IMR-90 (cell line): Measurements from ENCODE around the gene FNIP1. TPM values are rescaled to one million over a fixed set of nuclear protein-coding genes. Genes with fewer than 3 reads are reported as not detected.

Source experiments
- ATAC-seq: fragments of 200-7000 bp; cut with Tn5 transposase; 2 replicates; pipeline ENCODE4 v1.9.1; 2020; ENCODE audit warnings: low read depth, mild to moderate bottlenecking, moderate library complexity
- BruUV-seq: library from RNA; stranded (reverse); fragments of 400-500 nt; replicated peaks from 2 replicates; lab custom pipeline; 2021; lab: Mats Ljungman, UMichigan
- CTCF ChIA-PET: fragments of 300-600 bp; formaldehyde crosslinking; extraction: SDS; loops from one replicate; lab custom pipeline; 2021; ENCODE audit warnings: antibody characterized with exemption; lab: Yijun Ruan, JAX
- POLR2A ChIA-PET: fragments of 300-600 bp; sonication (Branson Sonifier 250); formaldehyde crosslinking; loops from one replicate; lab custom pipeline; 2022; ENCODE audit warnings: antibody characterized with exemption; ENCODE audit not compliant: unreplicated experiment; lab: Charles Lee
- DNase-seq: peaks from one replicate; pipeline ENCODE4 v3.0.0; 2013
- H2AFZ ChIP-seq: replicated peaks from 2 replicates; pipeline ENCODE3; 2013; ENCODE audit warnings: low read length, mild to moderate bottlenecking; ENCODE audit not compliant: poor library complexity
- H2AK5ac ChIP-seq: 2 replicates; pipeline ENCODE4 v1.6.1; 2013; ENCODE audit warnings: low read depth, low read length, inconsistent platforms
- H2AK9ac ChIP-seq: replicated peaks from 2 replicates; pipeline ENCODE3; 2013; ENCODE audit warnings: mild to moderate bottlenecking, low read depth, low read length, moderate library complexity; ENCODE audit not compliant: poor library complexity
- H2BK120ac ChIP-seq: 2 replicates; pipeline ENCODE4 v1.6.1; 2013; ENCODE audit warnings: low read depth, low read length, inconsistent platforms
- H2BK15ac ChIP-seq: 3 replicates; pipeline ENCODE4 v1.6.1; 2013; ENCODE audit warnings: low read depth, low read length, inconsistent platforms
- H2BK20ac ChIP-seq: 2 replicates; pipeline ENCODE4 v1.6.1; 2013; ENCODE audit warnings: low read depth, mild to moderate bottlenecking, inconsistent platforms, low read length, moderate library complexity
- H2BK5ac ChIP-seq: 2 replicates; pipeline ENCODE4 v1.6.1; 2013; ENCODE audit warnings: mild to moderate bottlenecking, low read depth, low read length, inconsistent platforms; ENCODE audit not compliant: poor library complexity, severe bottlenecking
- H3K14ac ChIP-seq: replicated peaks from 2 replicates; pipeline ENCODE4 v1.6.1; 2013; ENCODE audit warnings: low read depth, low read length, inconsistent platforms
- H3K18ac ChIP-seq: 2 replicates; pipeline ENCODE4 v1.6.1; 2013; ENCODE audit warnings: low read depth, low read length, control low read depth
- H3K23ac ChIP-seq: 2 replicates; pipeline ENCODE4 v1.6.1; 2013; ENCODE audit warnings: low read depth, low read length, inconsistent platforms
- H3K27ac ChIP-seq: 2 replicates; pipeline ENCODE4 v1.5.1; 2013; ENCODE audit warnings: mild to moderate bottlenecking, control low read depth, low read length; ENCODE audit not compliant: insufficient read depth
- H3K27me3 ChIP-seq: 2 replicates; pipeline ENCODE4 v1.6.1; 2013; ENCODE audit warnings: low read length; ENCODE audit not compliant: control insufficient read depth, insufficient read depth
- H3K36me3 ChIP-seq: 2 replicates; pipeline ENCODE4 v1.6.1; 2013; ENCODE audit warnings: low read length, mixed read lengths; ENCODE audit not compliant: control insufficient read depth, insufficient read depth
- H3K4ac ChIP-seq: 2 replicates; pipeline ENCODE4 v1.6.1; 2013; ENCODE audit warnings: low read depth, low read length, inconsistent platforms
- H3K4me1 ChIP-seq: 2 replicates; pipeline ENCODE4 v1.6.1; 2013; ENCODE audit warnings: low read length, mixed read lengths; ENCODE audit not compliant: control insufficient read depth, insufficient read depth
- H3K4me2 ChIP-seq: 2 replicates; pipeline ENCODE4 v1.6.1; 2013; ENCODE audit warnings: low read depth, mild to moderate bottlenecking, control low read depth, low read length, moderate library complexity
- H3K4me3 ChIP-seq: 2 replicates; pipeline ENCODE4 v1.5.1; 2013; ENCODE audit warnings: low read depth, mild to moderate bottlenecking, control low read depth, low read length, moderate library complexity; ENCODE audit not compliant: insufficient read depth
- H3K56ac ChIP-seq: 2 replicates; pipeline ENCODE4 v1.6.1; 2013; ENCODE audit warnings: low read length, inconsistent platforms; ENCODE audit not compliant: insufficient read depth; ENCODE audit errors: extremely low read depth
- H3K79me1 ChIP-seq, 2 experiments: 2 replicates each; pipeline ENCODE4 v1.6.1; 2013; ENCODE audit warnings: low read length in 2 of 2, inconsistent platforms in 1 of 2, low read depth in 1 of 2
- H3K9ac ChIP-seq: 2 replicates; pipeline ENCODE4 v1.6.1; 2013; ENCODE audit warnings: low read depth, low read length, control low read depth
- H3K9me1 ChIP-seq: 2 replicates; pipeline ENCODE4 v1.6.1; 2013; ENCODE audit warnings: low read length, inconsistent platforms; ENCODE audit not compliant: insufficient read depth
- H3K9me3 ChIP-seq: 2 replicates; pipeline ENCODE4 v1.6.1; 2013; ENCODE audit warnings: low read length; ENCODE audit not compliant: control insufficient read depth, insufficient read depth
- H4K20me1 ChIP-seq: 2 replicates; pipeline ENCODE4 v1.6.1; 2013; ENCODE audit warnings: low read length, inconsistent platforms; ENCODE audit not compliant: insufficient read depth
- H4K5ac ChIP-seq: 2 replicates; pipeline ENCODE4 v1.6.1; 2013; ENCODE audit warnings: mild to moderate bottlenecking, low read depth, low read length, control low read depth
- H4K8ac ChIP-seq, 2 experiments: 2 replicates each; pipeline ENCODE4 v1.6.1; 2013; ENCODE audit warnings: low read depth in 2 of 2, low read length in 2 of 2, control low read depth in 1 of 2, inconsistent platforms in 1 of 2
- H4K91ac ChIP-seq: 2 replicates; pipeline ENCODE4 v1.6.1; 2013; ENCODE audit warnings: low read depth, low read length, inconsistent platforms; ENCODE audit not compliant: insufficient read depth
- BHLHE40 ChIP-seq: fragments of 150-350 bp; IDR thresholded peaks from 2 replicates; pipeline ENCODE4 v1.6.1; 2016; ENCODE audit warnings: mild to moderate bottlenecking, low read depth, low read length
- CEBPB ChIP-seq: IDR thresholded peaks from 2 replicates; pipeline ENCODE4 v1.6.1; 2012; ENCODE audit warnings: low read depth, low read length, improper control_type of control experiment
- CHD1 ChIP-seq: IDR thresholded peaks from 2 replicates; pipeline ENCODE4 v1.6.1; 2012; ENCODE audit warnings: low read depth, low read length, improper control_type of control experiment
- FOS ChIP-seq: fragments of 150-350 bp; IDR thresholded peaks from 2 replicates; pipeline ENCODE4 v1.6.1; 2016; ENCODE audit warnings: low read depth, low read length
- MAFK ChIP-seq: IDR thresholded peaks from 2 replicates; pipeline ENCODE4 v1.6.1; 2012; ENCODE audit warnings: low read depth, low read length, improper control_type of control experiment
- MAZ ChIP-seq: IDR thresholded peaks from 2 replicates; pipeline ENCODE4 v1.6.1; 2012; ENCODE audit warnings: low read depth, mild to moderate bottlenecking, low read length, improper control_type of control experiment, moderate library complexity, borderline replicate concordance
- MXI1 ChIP-seq: IDR thresholded peaks from 2 replicates; pipeline ENCODE4 v1.6.1; 2012; ENCODE audit warnings: low read depth, mild to moderate bottlenecking, low read length, moderate library complexity, borderline replicate concordance
- NFE2L2 ChIP-seq: fragments of 150-350 bp; IDR thresholded peaks from 2 replicates; pipeline ENCODE4 v1.6.1; 2016; ENCODE audit warnings: low read depth, mild to moderate bottlenecking, low read length
- POLR2A ChIP-seq: IDR thresholded peaks from 2 replicates; pipeline ENCODE4 v1.6.1; 2012; ENCODE audit warnings: mild to moderate bottlenecking, low read depth, low read length
- RAD21 ChIP-seq: IDR thresholded peaks from 2 replicates; pipeline ENCODE4 v1.6.1; 2012; ENCODE audit warnings: low read length, improper control_type of control experiment
- RCOR1 ChIP-seq: IDR thresholded peaks from 2 replicates; pipeline ENCODE4 v1.6.1; 2012; ENCODE audit warnings: mild to moderate bottlenecking, low read length, improper control_type of control experiment; ENCODE audit not compliant: insufficient replicate concordance
- RFX5 ChIP-seq: IDR thresholded peaks from 2 replicates; pipeline ENCODE4 v1.8.0; 2012; ENCODE audit warnings: low read depth, mild to moderate bottlenecking, low read length, moderate library complexity
- SMC3 ChIP-seq: fragments of 150-350 bp; IDR thresholded peaks from 2 replicates; pipeline ENCODE4 v1.6.1; 2016; ENCODE audit warnings: low read depth, mild to moderate bottlenecking, antibody characterized with exemption, low read length, moderate library complexity
- WGBS, 2 experiments: methylation state at CpG; one replicate each; pipeline versions ENCODE4 v1.1.5 to v1.1.7; 2013; ENCODE audit warnings: missing lambda C conversion rate in 2 of 2; ENCODE audit not compliant: insufficient read length in 1 of 2; ENCODE audit errors: extremely low coverage in 2 of 2; 5-methylcytosine and 5-hydroxymethylcytosine counted together
- dilution Hi-C: fragments of 300-500 bp; cut with HindIII; formaldehyde crosslinking; loops from one replicate; pipeline ENCODE4 v1.14.3; 2018; ENCODE audit warnings: low sequenced_read_pairs; ENCODE audit not compliant: unreplicated experiment
- in situ Hi-C: fragments of 300-500 bp; cut with MboI; formaldehyde crosslinking; loops from 3 replicates; pipeline ENCODE4 v1.14.3; 2019; ENCODE audit warnings: low sequenced_read_pairs, inconsistent platforms, mixed read lengths
- intact Hi-C: fragments of 100-400 bp; cut with micrococcal nuclease; formaldehyde crosslinking; loops from 2 replicates; pipeline ENCODE4 v1.10.0; 2022
- polyA plus RNA-seq, 3 experiments: library from polyadenylated mRNA; depleted of rRNA; stranded (reverse); fragments of >200 nt; gene quantifications; 2 replicates each; pipeline ENCODE4 v1.2.3, GENCODE V29; 2012; ENCODE audit warnings: low replicate concordance in 1 of 3
- total RNA-seq: library from RNA; depleted of rRNA; stranded (reverse); fragments of >200 nt; gene quantifications from 2 replicates; pipeline ENCODE4 v1.2.3, GENCODE V29; 2012
- TF ChIP-seq, protein P1 (sequence below): fragments of 150-350 bp; IDR thresholded peaks from 2 replicates; pipeline ENCODE4 v1.6.1; 2016; ENCODE audit warnings: low read depth, mild to moderate bottlenecking, low read length, moderate library complexity, borderline replicate concordance
- TF ChIP-seq, protein P2 (sequence below): fragments of 150-350 bp; IDR thresholded peaks from 2 replicates; pipeline ENCODE4 v1.6.1; 2017; ENCODE audit warnings: mild to moderate bottlenecking, antibody characterized with exemption, low read length, low read depth
- TF ChIP-seq, protein P3 (sequence below): conservative IDR thresholded peaks from 2 replicates; pipeline ENCODE4 v1.5.1; 2012; ENCODE audit warnings: mild to moderate bottlenecking, low read depth, low read length, improper control_type of control experiment

Gene FNIP1
- total and polyA plus RNA-seq, 2 of the 4 experiments (the other 2 are of a cell fraction): 5.6 to 34.1 TPM

DNA sequence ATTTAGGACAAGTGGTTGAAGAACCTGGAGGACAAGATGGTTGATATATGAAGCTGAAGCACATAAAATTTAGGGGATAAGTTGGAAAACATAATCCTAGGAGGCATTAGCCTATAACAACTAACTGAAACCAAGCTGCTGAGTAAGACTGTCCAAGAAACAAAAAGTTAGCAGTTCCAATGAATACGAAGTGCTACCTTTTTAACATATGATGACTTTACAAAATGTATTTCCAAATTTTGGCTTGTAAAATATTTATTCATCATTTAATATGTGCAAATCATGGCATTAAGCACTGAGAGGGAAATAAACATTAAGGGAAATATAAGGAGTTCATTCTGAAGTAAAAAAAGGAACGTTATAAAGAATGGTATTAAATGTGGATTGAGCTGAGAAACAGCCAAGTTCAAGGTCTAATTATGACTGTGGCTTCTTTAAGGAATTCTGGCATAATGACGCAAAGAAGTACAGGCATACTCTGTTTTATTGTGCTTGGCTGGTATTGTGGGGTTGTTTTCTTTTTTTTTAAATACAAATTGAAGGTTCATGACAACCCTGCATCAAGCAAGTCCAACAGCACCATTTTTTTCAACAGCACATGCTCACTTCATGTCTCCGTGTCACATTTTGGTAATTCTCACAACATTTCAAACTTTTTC, 169.5 kb downstream of the FNIP1 start:
- no peak overlapping the region for H3K56ac ChIP-seq
- DNase-seq (no peak), ATAC-seq (no peak)
- no peak overlapping the region for H2BK15ac ChIP-seq
- no peak overlapping the region for H3K18ac ChIP-seq
- no peaks in the 10 kb centered on the region for H3K27me3 ChIP-seq
- H4K91ac ChIP-seq: no peak overlapping the region
- H3K4me2 ChIP-seq: no peak overlapping the region
- H3K36me3 ChIP-seq: no peaks in the 10 kb centered on the region
- peaks cover 2% of the 10 kb centered on the region; the same call in 1 of the 2 replicates for H3K4me1 ChIP-seq
- H4K8ac ChIP-seq: no peak overlapping the region
- H2AFZ ChIP-seq: no peak overlapping the region
- dilution Hi-C loops: no loop called here
- in situ Hi-C loops: no loop called here
- H3K4ac ChIP-seq: no peak overlapping the region
- intact Hi-C loops: no loop called here
- no peaks in the 10 kb centered on the region for H3K9me3 ChIP-seq
- no peak overlapping the region for H3K14ac ChIP-seq
- POLR2A ChIA-PET: no interaction called here
- H2BK120ac ChIP-seq: no peak overlapping the region
- H2AK9ac ChIP-seq: no peak overlapping the region
- no peak overlapping the region for H3K9ac ChIP-seq
- H2BK5ac ChIP-seq: no peak overlapping the region
- H2AK5ac ChIP-seq: no peak overlapping the region
- TF ChIP-seq NFE2L2 (no peak), RCOR1 (no peak), RAD21 (no peak), MAZ (no peak), POLR2A (no peak), MAFK (no peak), FOS (no peak), CEBPB (no peak), CHD1 (no peak), MXI1 (no peak), BHLHE40 (no peak), SMC3 (no peak), RFX5 (no peak)
- TF ChIP-seq, protein P1, sequence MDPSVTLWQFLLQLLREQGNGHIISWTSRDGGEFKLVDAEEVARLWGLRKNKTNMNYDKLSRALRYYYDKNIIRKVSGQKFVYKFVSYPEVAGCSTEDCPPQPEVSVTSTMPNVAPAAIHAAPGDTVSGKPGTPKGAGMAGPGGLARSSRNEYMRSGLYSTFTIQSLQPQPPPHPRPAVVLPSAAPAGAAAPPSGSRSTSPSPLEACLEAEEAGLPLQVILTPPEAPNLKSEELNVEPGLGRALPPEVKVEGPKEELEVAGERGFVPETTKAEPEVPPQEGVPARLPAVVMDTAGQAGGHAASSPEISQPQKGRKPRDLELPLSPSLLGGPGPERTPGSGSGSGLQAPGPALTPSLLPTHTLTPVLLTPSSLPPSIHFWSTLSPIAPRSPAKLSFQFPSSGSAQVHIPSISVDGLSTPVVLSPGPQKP: no peak
- TF ChIP-seq, protein P2, sequence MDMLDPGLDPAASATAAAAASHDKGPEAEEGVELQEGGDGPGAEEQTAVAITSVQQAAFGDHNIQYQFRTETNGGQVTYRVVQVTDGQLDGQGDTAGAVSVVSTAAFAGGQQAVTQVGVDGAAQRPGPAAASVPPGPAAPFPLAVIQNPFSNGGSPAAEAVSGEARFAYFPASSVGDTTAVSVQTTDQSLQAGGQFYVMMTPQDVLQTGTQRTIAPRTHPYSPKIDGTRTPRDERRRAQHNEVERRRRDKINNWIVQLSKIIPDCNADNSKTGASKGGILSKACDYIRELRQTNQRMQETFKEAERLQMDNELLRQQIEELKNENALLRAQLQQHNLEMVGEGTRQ: no peak
- TF ChIP-seq, protein P3, sequence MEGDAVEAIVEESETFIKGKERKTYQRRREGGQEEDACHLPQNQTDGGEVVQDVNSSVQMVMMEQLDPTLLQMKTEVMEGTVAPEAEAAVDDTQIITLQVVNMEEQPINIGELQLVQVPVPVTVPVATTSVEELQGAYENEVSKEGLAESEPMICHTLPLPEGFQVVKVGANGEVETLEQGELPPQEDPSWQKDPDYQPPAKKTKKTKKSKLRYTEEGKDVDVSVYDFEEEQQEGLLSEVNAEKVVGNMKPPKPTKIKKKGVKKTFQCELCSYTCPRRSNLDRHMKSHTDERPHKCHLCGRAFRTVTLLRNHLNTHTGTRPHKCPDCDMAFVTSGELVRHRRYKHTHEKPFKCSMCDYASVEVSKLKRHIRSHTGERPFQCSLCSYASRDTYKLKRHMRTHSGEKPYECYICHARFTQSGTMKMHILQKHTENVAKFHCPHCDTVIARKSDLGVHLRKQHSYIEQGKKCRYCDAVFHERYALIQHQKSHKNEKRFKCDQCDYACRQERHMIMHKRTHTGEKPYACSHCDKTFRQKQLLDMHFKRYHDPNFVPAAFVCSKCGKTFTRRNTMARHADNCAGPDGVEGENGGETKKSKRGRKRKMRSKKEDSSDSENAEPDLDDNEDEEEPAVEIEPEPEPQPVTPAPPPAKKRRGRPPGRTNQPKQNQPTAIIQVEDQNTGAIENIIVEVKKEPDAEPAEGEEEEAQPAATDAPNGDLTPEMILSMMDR: no peak
- H2BK20ac ChIP-seq: no peak overlapping the region
- no peak overlapping the region for H3K4me3 ChIP-seq
- H4K5ac ChIP-seq: no peak overlapping the region
- WGBS, 2 experiments: 100% methylated on average over 1 of the region's 4 CpGs
- BruUV-seq: no TSS peak
- H4K20me1 ChIP-seq: peaks cover 13% of the 10 kb centered on the region; the same call in 1 of the 2 replicates
- no peak overlapping the region for H3K23ac ChIP-seq
- no peak overlapping the region for H3K27ac ChIP-seq
- peaks cover 3% of the 10 kb centered on the region; the same call in 1 of the 2 replicates for H3K9me1 ChIP-seq
- H3K79me1 ChIP-seq: peaks cover 10 to 67% of the 10 kb centered on the region in 2 experiments
- CTCF ChIA-PET: no interaction called here
